MCF 10A (cell line): ENCODE results near the gene SUMO4. TPM values are rescaled to one million over a fixed set of nuclear protein-coding genes. Genes with fewer than 3 reads are reported as not detected.

Source experiments
- BruUV-seq: library from RNA; stranded (reverse); fragments of 400-500 nt; replicated peaks from 2 replicates; lab custom pipeline; 2021; lab: Mats Ljungman, UMichigan
- CTCF ChIA-PET: fragments of 300-600 bp; sonication (Branson Sonifier 250); formaldehyde crosslinking; extraction: SDS; loops from one replicate; lab custom pipeline; 2021; ENCODE audit warnings: antibody characterized with exemption, inconsistent platforms; lab: Yijun Ruan, JAX
- POLR2A ChIA-PET: fragments of 300-600, 350-650 bp; sonication (Branson Sonifier 250); formaldehyde crosslinking; extraction: SDS; loops from one replicate; lab custom pipeline; 2020; ENCODE audit warnings: antibody characterized with exemption, inconsistent platforms; lab: Yijun Ruan, JAX
- DNase-seq: peaks from one replicate; pipeline ENCODE4 v3.0.0-alpha.2; 2018; ENCODE audit not compliant: unreplicated experiment
- H3K27ac Mint-ChIP-seq: one replicate; pipeline ENCODE4 v1.8.0; 2022; ENCODE audit warnings: mild to moderate bottlenecking, low read depth, mixed read lengths; ENCODE audit not compliant: unreplicated experiment
- H3K27me3 Mint-ChIP-seq: one replicate; pipeline ENCODE4 v1.8.0; 2022; ENCODE audit warnings: mixed read lengths; ENCODE audit not compliant: insufficient read depth, unreplicated experiment
- H3K36me3 Mint-ChIP-seq: one replicate; pipeline ENCODE4 v1.8.0; 2022; ENCODE audit warnings: mild to moderate bottlenecking, moderate library complexity, mixed read lengths; ENCODE audit not compliant: insufficient read depth, unreplicated experiment
- H3K4me1 Mint-ChIP-seq: one replicate; pipeline ENCODE4 v1.8.0; 2022; ENCODE audit warnings: mixed read lengths; ENCODE audit not compliant: insufficient read depth, unreplicated experiment
- H3K4me3 Mint-ChIP-seq: one replicate; pipeline ENCODE4 v1.8.0; 2022; ENCODE audit warnings: mild to moderate bottlenecking, moderate library complexity, mixed read lengths; ENCODE audit not compliant: unreplicated experiment
- H3K9me3 Mint-ChIP-seq: one replicate; pipeline ENCODE4 v1.8.0; 2022; ENCODE audit warnings: mixed read lengths; ENCODE audit not compliant: unreplicated experiment
- intact Hi-C: fragments of 100-400 bp; cut with micrococcal nuclease; formaldehyde crosslinking; loops from 2 replicates; pipeline ENCODE4 v1.14.1; 2022
- total RNA-seq: library from RNA; stranded (reverse); gene quantifications from 2 replicates; pipeline ENCODE4 v1.2.3, GENCODE V29; 2022
- TF ChIP-seq, protein P1 (sequence below): fragments of 200-600 bp; IDR thresholded peaks from one replicate; pipeline ENCODE4 v1.8.0; 2022; ENCODE audit warnings: antibody characterized with exemption, mild to moderate bottlenecking; ENCODE audit not compliant: unreplicated experiment

Gene SUMO4
- total RNA-seq, 1 experiment from 2014 or later = 2.1 TPM

- no peak overlapping the region for H3K4me3 Mint-ChIP-seq
- H3K27ac Mint-ChIP-seq = no peak overlapping the region
- no TSS peak for BruUV-seq
- no peak for DNase-seq
- H3K4me1 Mint-ChIP-seq = peaks cover 28% of the 10 kb centered on the region
- ChIA-PET POLR2A (interaction anchor here (0.6 to 2.4 kb wide), 8 partner anchors 9 to 309 kb away, joined by 3 to 8 read pairs (median 3); partner anchors contain the start of gene TAB2), CTCF (interaction anchor here (0.5 to 0.8 kb wide), 2 partner anchors 298 to 311 kb away, joined by 3 to 4 read pairs; no protein-coding TSS in a partner anchor)
- TF ChIP-seq, protein P1, sequence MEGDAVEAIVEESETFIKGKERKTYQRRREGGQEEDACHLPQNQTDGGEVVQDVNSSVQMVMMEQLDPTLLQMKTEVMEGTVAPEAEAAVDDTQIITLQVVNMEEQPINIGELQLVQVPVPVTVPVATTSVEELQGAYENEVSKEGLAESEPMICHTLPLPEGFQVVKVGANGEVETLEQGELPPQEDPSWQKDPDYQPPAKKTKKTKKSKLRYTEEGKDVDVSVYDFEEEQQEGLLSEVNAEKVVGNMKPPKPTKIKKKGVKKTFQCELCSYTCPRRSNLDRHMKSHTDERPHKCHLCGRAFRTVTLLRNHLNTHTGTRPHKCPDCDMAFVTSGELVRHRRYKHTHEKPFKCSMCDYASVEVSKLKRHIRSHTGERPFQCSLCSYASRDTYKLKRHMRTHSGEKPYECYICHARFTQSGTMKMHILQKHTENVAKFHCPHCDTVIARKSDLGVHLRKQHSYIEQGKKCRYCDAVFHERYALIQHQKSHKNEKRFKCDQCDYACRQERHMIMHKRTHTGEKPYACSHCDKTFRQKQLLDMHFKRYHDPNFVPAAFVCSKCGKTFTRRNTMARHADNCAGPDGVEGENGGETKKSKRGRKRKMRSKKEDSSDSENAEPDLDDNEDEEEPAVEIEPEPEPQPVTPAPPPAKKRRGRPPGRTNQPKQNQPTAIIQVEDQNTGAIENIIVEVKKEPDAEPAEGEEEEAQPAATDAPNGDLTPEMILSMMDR = no peak
- H3K9me3 Mint-ChIP-seq = peaks cover 8% of the 10 kb centered on the region
- H3K36me3 Mint-ChIP-seq = peaks cover 55% of the 10 kb centered on the region
- intact Hi-C loops = no loop called here
- no peaks in the 10 kb centered on the region for H3K27me3 Mint-ChIP-seq
Measured at GRCh38 chr6:149392535-149392934, 7.5 kb upstream of the SUMO4 start.

DNA sequence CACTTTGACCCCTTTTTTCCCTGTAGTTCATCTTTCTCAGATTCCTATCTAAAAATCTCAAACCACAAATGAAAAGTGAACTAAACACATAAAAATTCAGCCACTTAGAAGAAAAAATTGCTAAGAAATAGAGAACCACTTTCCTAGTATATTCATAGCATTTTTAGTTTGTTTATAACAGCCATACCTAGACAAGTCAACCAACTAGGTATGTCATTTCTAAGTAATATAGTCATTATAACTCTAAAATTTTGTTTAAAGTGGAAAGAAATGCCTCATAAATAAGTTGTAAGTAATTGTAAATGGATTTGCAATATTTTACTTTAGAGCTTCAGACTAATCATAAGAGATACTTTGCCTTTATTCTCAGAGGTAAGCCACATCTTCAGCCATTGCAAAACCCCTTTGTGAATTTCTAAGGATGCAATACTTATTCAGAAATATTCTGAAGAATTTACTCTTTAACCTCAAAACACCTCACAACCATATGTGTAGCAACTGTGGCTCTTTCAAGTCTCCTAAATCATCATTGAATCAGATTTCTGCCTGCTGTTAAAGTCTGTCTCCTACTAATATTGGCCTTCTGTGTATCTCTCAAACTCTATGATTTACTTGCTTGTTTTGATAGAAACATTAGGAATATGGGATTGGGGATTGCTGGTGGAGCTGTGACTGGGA is 6.9 kb upstream of the SUMO4 start:
- POLR2A ChIA-PET = interaction anchor here (0.6 to 2.4 kb wide), 4 partner anchors 44 to 309 kb away, joined by 3 to 8 read pairs (median 4); partner anchors contain the start of gene TAB2
- CTCF ChIA-PET = no interaction called here
- TF ChIP-seq, protein P1 = no peak
- H3K4me3 Mint-ChIP-seq = no peak overlapping the region
- peaks cover 28% of the 10 kb centered on the region for H3K4me1 Mint-ChIP-seq
- H3K9me3 Mint-ChIP-seq = peaks cover 8% of the 10 kb centered on the region
- H3K27ac Mint-ChIP-seq = no peak overlapping the region
- H3K36me3 Mint-ChIP-seq = peaks cover 55% of the 10 kb centered on the region
- no TSS peak for BruUV-seq
- intact Hi-C loops = no loop called here
- no peak for DNase-seq
- H3K27me3 Mint-ChIP-seq = no peaks in the 10 kb centered on the region

GRCh38 chr6:149395185-149395584 is 4.9 kb upstream of the SUMO4 start:
- no peaks in the 10 kb centered on the region for H3K27me3 Mint-ChIP-seq
- intact Hi-C loops = no loop called here
- no peak overlapping the region for H3K27ac Mint-ChIP-seq
- H3K36me3 Mint-ChIP-seq = peaks cover 48% of the 10 kb centered on the region
- no TSS peak for BruUV-seq
- H3K4me3 Mint-ChIP-seq = no peak overlapping the region
- peaks cover 8% of the 10 kb centered on the region for H3K9me3 Mint-ChIP-seq
- TF ChIP-seq, protein P1 = no peak
- peaks cover 28% of the 10 kb centered on the region for H3K4me1 Mint-ChIP-seq
- POLR2A ChIA-PET = interaction anchor here (0.6 kb wide), 1 partner anchor 647 kb away, joined by 4 read pairs; no protein-coding TSS in a partner anchor
- no peak for DNase-seq
- CTCF ChIA-PET = interaction anchor here (0.6 kb wide), 1 partner anchor 36 kb away, joined by 3 read pairs; no protein-coding TSS in a partner anchor

- TF ChIP-seq, protein P1 = no peak
- Mint-ChIP-seq H3K36me3 (peaks cover 47% of the 10 kb centered on the region), H3K4me1 (peaks cover 27% of the 10 kb centered on the region), H3K27ac (no peak overlapping the region), H3K27me3 (no peaks in the 10 kb centered on the region), H3K4me3 (no peak overlapping the region), H3K9me3 (peaks cover 8% of the 10 kb centered on the region)
- intact Hi-C loops = no loop called here
- no TSS peak for BruUV-seq
- ChIA-PET CTCF (interaction anchor here (0.8 kb wide), 1 partner anchor 369 kb away, joined by 3 read pairs; no protein-coding TSS in a partner anchor), POLR2A (interaction anchor here (0.6 to 1.8 kb wide), 8 partner anchors 9 to 280 kb away, joined by 3 to 9 read pairs (median 4); partner anchors contain the start of gene TAB2)
- DNase-seq = no peak
Measured at GRCh38 chr6:149397384-149397783, 2.7 kb upstream of the SUMO4 start.
